K562 (cell line): Measurements from ENCODE around the gene PPP2R1B. TPM values are rescaled to one million over a fixed set of nuclear protein-coding genes. Genes with fewer than 3 reads are reported as not detected.

Experiments
- ATAC-seq: fragments of 200-7000 bp; cut with Tn5 transposase; 3 replicates; pipeline ENCODE4 v1.9.1; 2020; ENCODE audit warnings: moderate library complexity
- BruUV-seq: library from RNA; stranded (reverse); fragments of 400-500 nt; replicated peaks from 2 replicates; lab custom pipeline; 2021; lab: Mats Ljungman, UMichigan
- CTCF ChIA-PET: fragments of 300-600 bp; formaldehyde crosslinking; extraction: SDS; loops from one replicate; lab custom pipeline; 2021; ENCODE audit warnings: low intra/inter-chr PET ratio; lab: Yijun Ruan, JAX
- POLR2A ChIA-PET: fragments of 300-600, 350-650 bp; sonication (Branson Sonifier 250); formaldehyde crosslinking; extraction: SDS; loops from one replicate; lab custom pipeline; 2021; ENCODE audit warnings: antibody characterized with exemption, inconsistent platforms; lab: Yijun Ruan, JAX
- DNase-seq, 4 experiments: peaks; one replicate each; pipeline versions ENCODE4 v3.0.0 to v3.0.0-alpha.2; 2011 to 2018; ENCODE audit warnings: low spot score in 3 of 4, mixed read lengths in 3 of 4; ENCODE audit errors: extremely low read depth in 1 of 4
- FAIRE-seq: peaks from 2 replicates; lab custom pipeline; 2011; peaks lifted over from hg19 to GRCh38; lab: Jason Lieb, UNC
- H2AFZ ChIP-seq: 2 replicates; pipeline ENCODE4 v1.6.0; 2011; ENCODE audit warnings: low read depth, low read length, control low read depth, inconsistent platforms
- H3K27ac ChIP-seq: fragments of 200-600 bp; 3 replicates; pipeline ENCODE4 v1.8.0; 2011; ENCODE audit warnings: low read depth, mild to moderate bottlenecking, control low read depth, inconsistent platforms, low read length, moderate library complexity, mixed read lengths; ENCODE audit errors: extremely low read depth
- H3K27me3 ChIP-seq, 2 experiments: fragments of 300-600 bp in 1 of 2; 2 replicates in 1 of 2; 3 replicates in 1 of 2; pipeline versions ENCODE4 v1.6.0 to v1.8.0; 2011; ENCODE audit warnings: inconsistent platforms in 2 of 2, low read length in 2 of 2, mild to moderate bottlenecking in 1 of 2, mixed read lengths in 1 of 2, moderate library complexity in 1 of 2; ENCODE audit not compliant: control insufficient read depth in 2 of 2, insufficient read depth in 2 of 2
- H3K36me3 ChIP-seq: fragments of 300-600 bp; 3 replicates; pipeline ENCODE4 v1.8.0; 2011; ENCODE audit warnings: mild to moderate bottlenecking, low read length, inconsistent platforms; ENCODE audit not compliant: control insufficient read depth, insufficient read depth
- H3K4me1 ChIP-seq, 2 experiments: fragments of 200-600 bp in 1 of 2; replicated peaks in 1 of 2; 2 replicates in 1 of 2; 3 replicates in 1 of 2; pipeline versions ENCODE4 v1.5.1 to v1.8.0; 2011; ENCODE audit warnings: inconsistent platforms in 2 of 2, low read length in 2 of 2, mild to moderate bottlenecking in 1 of 2, mixed read lengths in 1 of 2, moderate library complexity in 1 of 2; ENCODE audit not compliant: control insufficient read depth in 2 of 2, insufficient read depth in 2 of 2
- H3K4me2 ChIP-seq: 2 replicates; pipeline ENCODE4 v1.6.1; 2011; ENCODE audit warnings: low read length, control low read depth, inconsistent platforms, mixed read lengths; ENCODE audit not compliant: insufficient read depth
- H3K4me3 ChIP-seq: fragments of 200-600 bp; sonication (generic), shearing (Covaris generic); 2 replicates; pipeline ENCODE4 v1.5.1; 2016; ENCODE audit warnings: control low read depth, inconsistent platforms
- H3K79me2 ChIP-seq: fragments of 200-600 bp; 3 replicates; pipeline ENCODE4 v1.8.0; 2011; ENCODE audit warnings: low read length, inconsistent platforms; ENCODE audit not compliant: control insufficient read depth, insufficient read depth
- H3K9ac ChIP-seq, 2 experiments: 2 replicates each; pipeline versions ENCODE4 v1.6.0 to v1.6.1; 2011; ENCODE audit warnings: low read depth in 2 of 2, low read length in 2 of 2, control low read depth in 1 of 2, inconsistent platforms in 1 of 2, mild to moderate bottlenecking in 1 of 2, mixed read lengths in 1 of 2; ENCODE audit not compliant: insufficient read depth in 1 of 2
- H3K9me1 ChIP-seq: one replicate; pipeline ENCODE4 v1.6.0; 2011; ENCODE audit warnings: inconsistent platforms, mild to moderate bottlenecking, low read length, moderate library complexity; ENCODE audit not compliant: control insufficient read depth, insufficient read depth
- H3K9me3 ChIP-seq: replicated peaks from 2 replicates; pipeline ENCODE4 v1.5.1; 2011; ENCODE audit warnings: low read depth, low read length, inconsistent platforms; ENCODE audit not compliant: control insufficient read depth, insufficient read depth
- H4K20me1 ChIP-seq: replicated peaks from 2 replicates; pipeline ENCODE4 v1.6.1; 2011; ENCODE audit warnings: low read length, inconsistent platforms, mixed read lengths; ENCODE audit not compliant: control insufficient read depth, insufficient read depth
- CEBPB ChIP-seq: fragments of 450-650 bp; IDR thresholded peaks from 2 replicates; pipeline ENCODE4 v1.6.1; 2016; ENCODE audit warnings: missing genetic modification characterization, missing compliant biosample characterization
- CREM ChIP-seq: IDR thresholded peaks from 2 replicates; pipeline ENCODE4 v1.6.1; 2014; ENCODE audit warnings: antibody characterized with exemption, low read depth
- ETV1 ChIP-seq: fragments of 450-650 bp; conservative IDR thresholded peaks from 2 replicates; pipeline ENCODE4 v1.6.1; 2016; ENCODE audit warnings: missing genetic modification characterization, control low read depth, low read depth, missing compliant biosample characterization
- MEIS2 ChIP-seq: fragments of 450-650 bp; IDR thresholded peaks from 2 replicates; pipeline ENCODE4 v1.6.1; 2014; ENCODE audit warnings: mild to moderate bottlenecking; ENCODE audit not compliant: partially characterized antibody
- PBX2 ChIP-seq, 2 experiments: IDR thresholded peaks in 1 of 2; conservative IDR thresholded peaks in 1 of 2; 2 replicates each; pipeline ENCODE4 v1.6.1; 2016; ENCODE audit warnings: low read depth in 2 of 2, mild to moderate bottlenecking in 1 of 2, missing compliant biosample characterization in 1 of 2, missing genetic modification characterization in 1 of 2, moderate library complexity in 1 of 2
- PKNOX1 ChIP-seq: fragments of 450-650 bp; IDR thresholded peaks from 2 replicates; pipeline ENCODE4 v1.6.1; 2016
- THAP7 ChIP-seq: fragments of 250-450 bp; sonication (Bioruptor Pico); IDR thresholded peaks from 2 replicates; pipeline ENCODE4 v1.5.0; 2021
- ZNF384 ChIP-seq: IDR thresholded peaks from 2 replicates; pipeline ENCODE4 v1.6.1; 2012; ENCODE audit warnings: low read depth, low read length, improper control_type of control experiment
- WGBS: fragments of 100-300 bp; shearing (Covaris generic); methylation state at CpG from one replicate; pipeline ENCODE4 v1.1.6; 2016; ENCODE audit warnings: low coverage, mixed read lengths; ENCODE audit not compliant: insufficient coverage; ENCODE audit errors: missing lambda C conversion rate; 5-methylcytosine and 5-hydroxymethylcytosine counted together
- in situ Hi-C: fragments of 300-500 bp; cut with MboI; formaldehyde crosslinking; loops from 4 replicates; pipeline ENCODE4 v1.15.0; 2018; ENCODE audit warnings: inconsistent platforms, mixed read lengths
- intact Hi-C: fragments of 100-400 bp; cut with micrococcal nuclease; formaldehyde crosslinking; loops from 2 replicates; pipeline ENCODE4 v1.14.2; 2022
- polyA plus RNA-seq, 8 experiments: library from polyadenylated mRNA; depleted of rRNA in 4 of 8; stranded (reverse) in 5 of 8; unstranded in 3 of 8; fragments of >200 nt; fragmentation: Nextera tagmentation in 2 of 8; fragmentation: Illumina TruSeq in 1 of 8; extraction: Ambion mirVana in 2 of 8; extraction: Trizol in 1 of 8; gene quantifications; 2 replicates each; pipeline versions ENCODE4 v1.2.1 to v1.2.3, GENCODE V29; 2011 to 2014; ENCODE audit warnings: inconsistent platforms in 1 of 8, missing spikeins in 1 of 8
- total RNA-seq, 7 experiments: library from RNA; depleted of rRNA in 6 of 7; stranded (reverse); fragments of >200 nt in 6 of 7; fragmentation: Illumina TruSeq in 2 of 7; extraction: Trizol in 2 of 7; gene quantifications; 2 replicates each; pipeline versions ENCODE4 v1.2.1 to v1.2.3, GENCODE V29; 2011 to 2021; ENCODE audit warnings: low replicate concordance in 1 of 7

The PPP2R1B gene
- total and polyA plus RNA-seq, 9 of the 15 experiments (the other 6 are each of a cell fraction or from before 2014, with no cell fraction given), result 24.6 to 68.5 (median 39.8) TPM

- TF ChIP-seq THAP7 (CRISPR knock-in tag), result no peak
- TF ChIP-seq ETV1 (tag), result no peak
These were observed 69.6 kb downstream of the PPP2R1B start (continued) for GRCh38 chr11:111696556-111696955.

- H3K9ac ChIP-seq, result no peak overlapping the region
- peak; percentile 72 for FAIRE-seq
- peaks cover 5% of the 10 kb centered on the region; the same call in 2 of the 3 replicates for H3K79me2 ChIP-seq
- H3K4me3 ChIP-seq, result no peak overlapping the region
- TF ChIP-seq PBX2 (CRISPR knock-in tag; IDR thresholded peaks at IDR 0.05; ENCODE audit: low read depth) (no peak), PBX2 (tag; conservative IDR thresholded peaks at IDR 0.05; ENCODE audit: low read depth) (0 out of 2 replicates have a peak, but pooled peaks have one; percentile 28), MEIS2 (peak; percentile 78), PKNOX1 (peak; percentile 73), CEBPB (tag) (0 out of 2 replicates have a peak, but pooled peaks have one; percentile 7), ZNF384 (no peak), CREM (peak; percentile 66)
- no peak overlapping the region for H2AFZ ChIP-seq
- H3K36me3 ChIP-seq, result no peaks in the 10 kb centered on the region; the same call in 2 of the 3 replicates
- intact Hi-C loops, result loop anchor here (5.0 kb wide), 1 partner anchor 93 kb away; the partner anchor contains the start of gene SIK2
- no TSS peak for BruUV-seq
- no peaks in the 10 kb centered on the region for H4K20me1 ChIP-seq
- ChIA-PET POLR2A (interaction anchor here (0.9 to 1.1 kb wide), 2 partner anchors 21 to 37 kb away, joined by 3 to 4 read pairs; no protein-coding TSS in a partner anchor), CTCF (no interaction called here)
- H3K9me1 ChIP-seq, result no peaks in the 10 kb centered on the region
- peak in 2 of 4 experiments; percentile 29 to 61 for DNase-seq
- in situ Hi-C loops, result no loop called here
- no peak overlapping the region for H3K27ac ChIP-seq
- no peaks in the 10 kb centered on the region for H3K9me3 ChIP-seq
- no peak for ATAC-seq
- 12% methylated on average over 4 of the region's 4 CpGs for WGBS
- no peaks in the 10 kb centered on the region for H3K27me3 ChIP-seq
- H3K4me1 ChIP-seq, result peaks cover 14 to 38% of the 10 kb centered on the region in 2 experiments; a peak in 4 of 5 replicates
- peak overlapping the region; percentile 14; the same call in 1 of the 2 replicates for H3K4me2 ChIP-seq
These were observed 71.3 kb downstream of the PPP2R1B start for GRCh38 chr11:111694851-111695250.
